Measurements from ENCODE around the gene GNE. TPM values are rescaled to one million over a fixed set of nuclear protein-coding genes. Genes with fewer than 3 reads are reported as not detected.
"Not testable (repeated sequence)": the region's sequence is repeated elsewhere in the genome, so short reads cannot be mapped to it uniquely, and the experiment has no call there.

Gene GNE
- total RNA-seq, 1 donor = 32.4 TPM

GRCh38 chr9:36284226-36284625 is 26.0 kb upstream of the GNE start:
- DNase-seq (ENCODE audit: low read depth) = no peak
- TF ChIP-seq CTCF (IDR thresholded peaks at IDR 0.05; ENCODE audit: insufficient read depth, low read depth, low read length) = no peak
- H3K4me3 ChIP-seq (ENCODE audit: low read depth, low read length) = no peak overlapping the region

- TF ChIP-seq CTCF (IDR thresholded peaks at IDR 0.05; ENCODE audit: insufficient read depth, low read depth, low read length) = no peak
- no peak overlapping the region for H3K4me3 ChIP-seq (ENCODE audit: low read depth, low read length)
- DNase-seq (ENCODE audit: low read depth) = no peak
Measured at GRCh38 chr9:36282275-36282674, 24.0 kb upstream of the GNE start.

GRCh38 chr9:36280989-36281388 is 22.7 kb upstream of the GNE start:
- no peak for TF ChIP-seq CTCF (IDR thresholded peaks at IDR 0.05; ENCODE audit: insufficient read depth, low read depth, low read length)
- no peak overlapping the region for H3K4me3 ChIP-seq (ENCODE audit: low read depth, low read length)

GRCh38 chr9:36278243-36278642 is 20.0 kb upstream of the GNE start:
- no peak overlapping the region for H3K4me3 ChIP-seq (ENCODE audit: low read depth, low read length)
- no peak for TF ChIP-seq CTCF (IDR thresholded peaks at IDR 0.05; ENCODE audit: insufficient read depth, low read depth, low read length)
- DNase-seq (ENCODE audit: low read depth) = no peak

More at GRCh38 chr9:36280989-36281388, 22.7 kb upstream of the GNE start:
- DNase-seq (ENCODE audit: low read depth) = no peak

GRCh38 chr9:36276781-36277181 is 18.5 kb upstream of the GNE start:
- no peak for TF ChIP-seq CTCF (IDR thresholded peaks at IDR 0.05; ENCODE audit: insufficient read depth, low read depth, low read length)
- peak; percentile 86 for DNase-seq (ENCODE audit: low read depth)
- peak overlapping the region; percentile 58 for H3K4me3 ChIP-seq (ENCODE audit: low read depth, low read length)

- TF ChIP-seq CTCF (IDR thresholded peaks at IDR 0.05; ENCODE audit: insufficient read depth, low read depth, low read length) = no peak
- DNase-seq (ENCODE audit: low read depth) = no peak
- H3K4me3 ChIP-seq (ENCODE audit: low read depth, low read length) = peak overlapping the region; percentile 58
Measured at GRCh38 chr9:36276254-36276653, 18.0 kb upstream of the GNE start.

- H3K4me3 ChIP-seq (ENCODE audit: low read depth, low read length) = no peak overlapping the region
- TF ChIP-seq CTCF (IDR thresholded peaks at IDR 0.05; ENCODE audit: insufficient read depth, low read depth, low read length) = no peak
- no peak for DNase-seq (ENCODE audit: low read depth)
Measured at GRCh38 chr9:36275060-36275459, 16.8 kb upstream of the GNE start.

GRCh38 chr9:36273354-36273753 is 15.1 kb upstream of the GNE start:
- DNase-seq (ENCODE audit: low read depth); H3K4me3 ChIP-seq (ENCODE audit: low read depth, low read length): not testable (repeated sequence)
